AG08396 (cell line): Measurements from ENCODE around the gene CHURC1.
A peak's percentile ranks its signal among the peaks of the same experiment; 100 is the strongest.
"Not testable (repeated sequence)": the region's sequence is repeated elsewhere in the genome, so short reads cannot be mapped to it uniquely, and the experiment has no call there.

Source experiments
- DNase-seq: peaks from one replicate; pipeline ENCODE4 v3.0.0; 2012; ENCODE audit warnings: low spot score, mixed read lengths

The CHURC1 gene

DNA sequence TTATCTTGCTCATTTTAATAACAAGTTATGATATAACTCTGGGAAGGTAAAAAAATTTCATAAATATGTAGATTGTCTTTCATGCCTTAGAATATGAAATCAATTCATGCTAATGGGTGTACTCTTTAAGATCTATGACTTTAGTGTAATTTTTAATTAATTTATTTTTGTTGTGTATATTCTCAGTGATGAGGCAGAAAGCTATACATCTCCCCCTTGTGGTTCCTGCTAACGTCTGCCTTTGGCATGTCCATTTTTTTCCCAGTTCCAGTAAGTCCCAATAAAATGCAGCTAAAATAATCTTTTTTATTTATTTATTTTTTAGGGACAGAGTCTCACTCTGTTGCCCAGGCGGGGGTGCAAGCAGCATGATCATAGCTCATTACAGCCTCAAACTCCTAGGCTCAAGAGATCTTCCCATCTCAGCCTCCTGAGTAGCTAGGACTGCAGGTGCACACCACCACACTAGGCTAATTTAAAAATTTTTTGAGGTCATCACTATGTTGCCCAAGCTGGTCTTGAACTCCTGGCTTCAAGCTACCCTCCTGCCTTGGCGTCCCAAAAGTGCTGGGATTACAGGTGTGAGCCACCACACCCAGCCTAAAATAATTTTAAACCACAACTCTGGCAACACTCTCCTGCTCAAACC lies 3.3 kb upstream of the CHURC1 start:
- peak; percentile 15 for DNase-seq

GRCh38 chr14:64912261-64912660 lies 2.0 kb upstream of the CHURC1 start:
- no peak for DNase-seq

- not testable (repeated sequence) for DNase-seq
These were observed 778 bp upstream of the CHURC1 start for GRCh38 chr14:64913477-64913876.

GRCh38 chr14:64915029-64915424 lies 772 bp downstream of the CHURC1 start:
- DNase-seq: no peak

DNA sequence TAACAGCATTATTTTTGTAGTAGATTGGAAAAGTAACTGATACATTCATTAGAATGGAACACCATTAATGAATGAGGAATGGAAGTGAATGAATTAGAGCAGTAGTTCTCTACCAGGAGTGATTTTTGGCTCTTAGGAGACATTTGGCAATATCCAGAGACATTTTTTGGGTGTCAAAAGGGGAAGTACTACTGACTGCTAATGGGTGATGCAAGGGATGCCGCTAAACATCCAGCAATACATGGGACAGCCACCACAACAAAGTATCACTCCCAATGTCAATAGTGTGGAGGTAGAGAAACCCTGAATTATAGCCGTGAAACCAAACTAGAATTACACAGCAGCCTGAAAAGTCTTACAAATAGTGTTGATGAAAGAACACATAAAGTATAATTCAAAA lies 1.5 kb downstream of the CHURC1 start:
- no peak for DNase-seq

DNA sequence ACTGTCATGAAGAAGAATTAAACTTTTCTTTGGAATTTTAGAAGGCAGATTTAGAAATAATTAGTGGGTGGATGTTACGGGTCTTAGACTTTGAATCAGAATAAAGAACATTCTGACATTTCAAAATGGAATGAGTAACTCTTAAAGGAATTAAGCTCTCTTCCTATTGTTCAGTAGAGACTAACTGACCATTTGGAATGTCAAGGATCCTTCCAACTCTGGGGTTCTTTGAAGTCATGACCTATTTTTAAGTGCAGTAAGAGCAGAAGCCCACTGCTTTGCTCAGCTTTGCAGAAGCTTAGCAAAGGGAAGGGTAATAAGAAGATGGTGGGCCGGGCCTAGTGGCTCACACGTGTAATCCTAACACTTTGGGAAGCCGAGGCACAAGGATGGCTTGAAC lies 4.0 kb downstream of the CHURC1 start:
- DNase-seq: no peak

DNA sequence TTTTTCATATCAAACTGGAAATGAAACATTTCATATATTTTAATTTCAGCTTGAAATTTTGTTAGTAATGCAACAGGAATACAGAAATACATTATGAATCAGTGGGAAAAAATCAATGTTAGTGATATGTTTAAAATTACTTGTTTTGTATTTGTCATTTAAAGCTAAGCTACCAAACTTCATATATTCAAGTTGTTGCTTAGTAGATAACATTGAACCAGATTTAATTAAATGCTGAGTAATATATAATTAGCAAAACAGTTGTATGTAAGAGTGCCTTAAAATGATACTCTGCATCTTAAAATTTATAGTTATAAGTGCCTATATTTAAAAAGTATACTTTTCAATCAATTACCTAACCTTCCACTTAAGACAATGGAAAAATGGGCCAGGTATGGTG lies 5.0 kb downstream of the CHURC1 start:
- no peak for DNase-seq

DNA sequence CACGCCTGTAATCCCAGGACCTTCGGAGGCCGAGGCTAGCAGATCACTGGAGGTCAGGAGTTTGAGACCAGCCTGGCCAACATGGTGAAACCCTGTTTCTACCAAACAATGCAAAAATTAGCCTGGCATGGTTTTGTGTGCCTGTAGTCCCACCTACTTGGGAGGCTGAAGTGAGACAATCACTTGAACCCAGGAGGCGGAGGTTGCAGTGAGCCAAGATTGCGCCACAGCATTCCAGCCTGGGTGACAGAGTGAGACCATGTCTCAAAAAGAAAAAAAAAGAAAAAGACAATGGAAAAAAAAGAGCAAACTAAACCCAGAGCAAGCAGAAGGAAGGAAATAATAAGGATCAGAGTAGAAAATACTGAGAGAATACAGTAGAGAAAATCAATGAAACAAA lies 5.4 kb downstream of the CHURC1 start:
- no peak for DNase-seq

GRCh38 chr14:64920465-64920864 lies 6.2 kb downstream of the CHURC1 start:
- no peak for DNase-seq

GRCh38 chr14:64923015-64923414 lies 8.8 kb downstream of the CHURC1 start:
- no peak for DNase-seq

DNA sequence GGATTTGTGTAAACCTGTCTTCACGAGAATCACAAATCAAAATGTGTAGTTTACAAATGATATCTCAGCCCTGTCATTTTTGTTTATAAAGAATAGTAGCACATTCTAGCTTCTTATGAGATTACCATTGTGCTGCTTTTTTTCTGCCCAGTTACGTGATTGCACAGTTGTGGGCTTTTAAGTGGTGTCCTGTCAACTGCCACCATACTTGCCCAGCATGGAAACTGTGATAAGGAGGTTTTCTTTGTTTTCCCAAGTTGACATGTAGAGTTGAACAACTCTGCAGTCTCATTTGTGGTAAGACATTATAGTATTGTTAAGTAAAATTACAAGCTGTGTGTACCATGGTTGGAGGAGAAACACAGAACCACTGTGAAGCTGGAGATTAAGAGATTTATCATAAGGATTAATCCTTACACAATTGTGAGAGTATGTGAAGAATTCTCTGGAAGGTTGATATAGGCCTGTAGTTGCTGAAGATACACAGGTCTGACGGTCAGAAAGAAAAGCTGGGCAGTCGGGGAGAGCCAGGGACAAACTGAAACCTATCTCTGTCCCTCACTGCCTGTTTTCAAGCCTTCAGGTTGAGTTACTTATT lies 12.2 kb downstream of the CHURC1 start:
- DNase-seq: no peak

- no peak for DNase-seq
These were observed 12.8 kb downstream of the CHURC1 start for GRCh38 chr14:64927031-64927430.

DNA sequence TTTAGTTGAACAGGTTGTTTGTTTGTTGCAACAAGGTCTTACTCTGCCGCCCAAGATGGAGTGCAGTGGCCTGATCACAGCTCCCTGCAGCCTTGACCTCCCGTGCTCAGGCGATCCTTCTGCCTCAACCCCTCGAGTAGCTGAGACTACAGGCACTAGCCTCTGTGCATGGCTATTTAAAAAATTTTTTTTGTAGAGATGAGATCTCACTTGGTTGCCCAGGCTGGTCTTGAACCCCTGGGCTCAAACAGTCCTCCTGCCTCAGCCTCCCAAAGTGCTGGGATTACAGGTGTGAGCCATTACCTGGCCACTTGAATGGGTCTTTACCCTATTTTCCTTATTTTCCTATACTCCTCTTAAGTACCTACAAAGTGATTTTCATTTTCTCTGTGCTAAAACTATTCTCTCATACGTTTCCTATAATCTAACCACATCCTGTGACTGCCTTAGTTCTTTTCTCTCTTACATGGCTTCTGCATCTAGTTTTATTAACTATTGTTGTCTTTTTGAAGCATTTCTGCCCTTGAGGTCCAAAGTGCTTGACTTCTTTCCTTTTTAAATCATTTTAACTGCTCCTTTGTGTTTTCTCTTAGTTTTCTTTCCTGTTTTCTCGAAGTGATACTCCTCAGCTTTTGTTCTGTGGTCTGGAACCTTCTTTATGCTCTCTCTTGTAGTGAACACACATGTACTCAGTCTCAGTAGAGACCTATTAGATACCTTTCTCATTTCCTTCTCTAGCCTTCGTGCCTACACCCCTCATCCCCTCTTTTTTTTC lies 14.2 kb downstream of the CHURC1 start:
- no peak for DNase-seq

DNA sequence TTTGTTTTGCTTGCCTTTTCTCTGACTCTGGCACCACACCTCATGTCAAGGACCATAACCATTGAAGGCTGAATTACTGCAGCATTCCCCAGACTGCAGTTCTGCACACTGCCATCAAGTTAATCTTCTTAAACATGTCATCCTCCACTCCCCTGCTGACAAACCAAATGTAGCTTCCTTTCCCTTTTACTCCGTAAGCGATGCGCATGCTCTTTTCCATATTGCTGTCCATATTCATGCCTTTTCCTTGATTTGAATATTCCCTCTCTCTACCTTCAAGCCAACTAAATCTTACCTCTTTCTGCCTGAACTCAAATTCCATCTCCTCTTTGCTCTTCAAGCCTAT lies 14.7 kb downstream of the CHURC1 start:
- no peak for DNase-seq

DNA sequence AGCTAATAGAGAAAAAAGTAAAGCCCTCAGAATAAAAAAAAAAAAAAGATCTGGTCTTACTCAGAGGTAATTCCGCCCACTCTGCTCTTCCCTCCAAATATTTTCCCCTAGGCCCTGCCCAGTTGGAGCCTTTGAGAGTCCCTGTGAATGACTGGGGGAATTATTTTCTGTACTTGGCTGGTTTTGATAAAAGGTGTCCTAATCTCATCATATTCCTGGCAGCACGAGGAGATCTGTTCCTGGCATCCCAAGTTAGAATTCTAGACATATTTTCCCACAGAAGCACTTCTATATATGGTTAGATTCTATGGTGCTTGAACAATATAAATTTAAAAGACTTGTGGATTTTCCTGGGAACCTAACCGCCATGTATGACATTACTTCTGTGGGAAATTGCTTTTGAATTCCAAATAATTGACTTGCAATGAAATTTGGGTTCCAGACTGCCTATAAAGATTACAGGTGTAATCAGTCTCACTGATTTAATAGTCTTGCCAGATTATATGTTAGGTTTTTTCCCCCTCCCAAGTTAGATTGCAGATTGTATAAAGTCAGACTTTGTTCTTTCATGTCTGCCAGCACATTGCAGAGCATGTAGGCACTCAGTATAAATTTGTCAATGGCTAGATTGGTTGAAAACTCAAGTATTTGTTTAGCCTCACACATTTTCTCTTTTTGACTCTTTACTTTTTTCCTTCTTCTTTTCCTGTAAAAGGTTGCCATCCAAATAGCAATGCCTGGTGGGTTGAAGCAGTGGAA lies 16.0 kb downstream of the CHURC1 start:
- no peak for DNase-seq

GRCh38 chr14:64931123-64931522 lies 16.9 kb downstream of the CHURC1 start:
- DNase-seq: no peak

DNA sequence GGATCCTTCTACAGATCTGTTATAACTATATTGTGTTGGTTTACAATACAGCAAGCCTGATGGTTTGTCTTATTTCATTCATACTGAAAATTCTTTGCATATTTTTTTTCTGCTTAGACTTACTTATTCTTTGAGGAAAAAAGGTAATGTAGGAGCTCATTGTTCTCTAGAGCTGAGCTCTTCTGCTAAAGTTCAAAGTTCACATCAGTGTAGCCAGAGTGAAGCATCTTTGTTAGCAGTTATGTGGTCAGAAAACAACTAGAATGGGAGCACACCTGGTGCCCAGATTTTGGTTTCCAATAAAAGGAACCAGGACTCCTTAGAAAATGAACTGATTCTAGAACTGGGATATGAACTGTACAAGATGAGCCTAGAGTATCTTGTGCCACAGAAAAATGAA lies 18.0 kb downstream of the CHURC1 start:
- no peak for DNase-seq

GRCh38 chr14:64934338-64934929 lies 20.2 kb downstream of the CHURC1 start:
- DNase-seq: no peak

GRCh38 chr14:64935508-64935907 lies 21.3 kb downstream of the CHURC1 start:
- no peak for DNase-seq

DNA sequence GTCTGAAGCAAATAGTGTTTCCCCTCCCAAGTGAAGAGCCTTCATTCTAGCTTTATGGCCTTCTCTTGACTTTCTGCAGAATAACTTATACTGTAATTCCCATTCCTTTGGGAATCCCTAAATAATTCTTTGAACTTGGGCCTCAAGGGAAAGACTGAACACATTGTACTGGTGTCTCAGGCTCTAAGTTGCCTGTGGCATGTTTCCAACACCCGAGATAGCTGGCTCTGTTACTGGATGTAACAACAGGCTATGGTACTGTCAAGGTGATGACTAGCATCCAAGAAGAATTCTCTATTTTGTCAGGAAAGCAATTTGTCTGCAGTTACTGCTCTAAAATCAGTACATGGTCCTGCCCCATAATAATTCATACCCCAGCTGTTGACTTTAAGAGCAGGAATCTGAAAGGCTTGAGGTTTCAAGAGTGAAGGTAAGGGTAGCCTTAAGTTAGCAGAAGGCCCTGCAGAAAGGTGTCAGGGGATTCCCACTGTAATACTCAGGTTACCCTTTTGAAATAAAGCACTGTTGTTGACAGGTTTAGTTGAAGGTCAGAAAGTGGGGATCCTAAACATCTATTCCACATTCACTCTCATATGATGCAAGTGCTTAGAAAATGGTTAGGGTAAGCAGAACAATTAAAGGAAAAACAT lies 23.0 kb downstream of the CHURC1 start:
- DNase-seq: no peak

GRCh38 chr14:64937821-64938193 lies 23.6 kb downstream of the CHURC1 start:
- DNase-seq: no peak
